Ishikawa (cell line): ENCODE data around the gene CRYBB1.
A peak's percentile ranks its signal among the peaks of the same experiment; 100 is the strongest.

Experiments used
- CEBPB ChIP-seq: IDR thresholded peaks from 2 replicates; pipeline ENCODE4 v1.6.1; 2012
- CREB1 ChIP-seq: IDR thresholded peaks from 2 replicates; pipeline ENCODE4 v1.6.1; 2012; ENCODE audit warnings: low read depth
- EGR1 ChIP-seq: IDR thresholded peaks from 2 replicates; pipeline ENCODE4 v1.6.1; 2012
- EP300 ChIP-seq: IDR thresholded peaks from 2 replicates; pipeline ENCODE4 v1.6.1; 2012; ENCODE audit warnings: borderline replicate concordance
- FOXM1 ChIP-seq: IDR thresholded peaks from 2 replicates; pipeline ENCODE4 v1.6.1; 2012; ENCODE audit warnings: low read depth, borderline replicate concordance
- MAX ChIP-seq: IDR thresholded peaks from 2 replicates; pipeline ENCODE4 v1.6.1; 2012
- NFIC ChIP-seq: IDR thresholded peaks from 2 replicates; pipeline ENCODE4 v1.6.1; 2012
- RAD21 ChIP-seq: IDR thresholded peaks from 2 replicates; pipeline ENCODE4 v1.6.1; 2012; ENCODE audit warnings: low read depth
- REST ChIP-seq: IDR thresholded peaks from 2 replicates; pipeline ENCODE4 v1.6.1; 2012; ENCODE audit warnings: low read depth, mild to moderate bottlenecking
- TAF1 ChIP-seq: IDR thresholded peaks from 2 replicates; pipeline ENCODE4 v1.6.1; 2012; ENCODE audit warnings: low read depth, mild to moderate bottlenecking
- TCF12 ChIP-seq: IDR thresholded peaks from 2 replicates; pipeline ENCODE4 v1.6.1; 2012; ENCODE audit warnings: low read depth
- TEAD4 ChIP-seq: IDR thresholded peaks from 2 replicates; pipeline ENCODE4 v1.6.1; 2012
- USF1 ChIP-seq: IDR thresholded peaks from 2 replicates; pipeline ENCODE4 v1.6.1; 2012
- YY1 ChIP-seq: IDR thresholded peaks from 2 replicates; pipeline ENCODE4 v1.6.1; 2012; ENCODE audit warnings: low read depth
- ZBTB7A ChIP-seq: IDR thresholded peaks from 2 replicates; pipeline ENCODE4 v1.6.1; 2012; ENCODE audit warnings: low read depth

Gene CRYBB1

GRCh38 chr22:26589367-26589844 lies 28.4 kb downstream of the CRYBB1 start:
- no peak; the same call in 1 of the 2 replicates for TF ChIP-seq TCF12
- no peak for TF ChIP-seq CEBPB
- no peak for TF ChIP-seq TEAD4
- no peak for TF ChIP-seq YY1
- peak; percentile 27; the same call in 1 of the 2 replicates for TF ChIP-seq ZBTB7A

DNA sequence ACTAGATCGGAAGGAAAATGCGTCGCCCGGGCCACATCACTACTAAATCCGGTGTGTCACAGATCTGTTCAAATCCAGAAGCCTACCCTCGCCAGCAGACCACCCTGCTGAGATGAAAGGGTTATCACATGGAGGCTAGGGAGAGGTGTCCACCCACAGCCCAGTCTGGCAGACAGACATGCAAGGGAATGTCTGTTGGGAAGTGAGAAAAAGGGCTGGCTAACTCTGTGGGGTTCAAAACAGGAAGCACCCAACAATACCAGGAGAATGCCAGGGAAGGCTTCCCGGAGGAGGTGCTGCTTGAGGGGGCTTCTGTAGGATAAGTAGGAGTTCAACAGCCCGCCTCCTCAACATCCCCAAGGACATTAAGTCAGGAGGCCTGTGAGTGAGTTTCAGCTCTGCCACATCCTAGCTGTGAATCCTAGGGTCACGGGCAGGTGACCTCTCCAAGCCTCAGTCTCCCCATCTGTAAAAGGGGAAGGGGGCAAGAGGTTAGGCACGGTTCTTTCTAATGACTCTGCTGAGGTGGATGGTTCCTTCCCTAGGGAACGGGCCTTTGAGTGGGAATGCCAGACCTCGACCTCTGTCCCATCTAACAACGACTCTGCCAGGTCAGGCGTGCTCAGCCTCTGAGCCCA lies 29.0 kb downstream of the CRYBB1 start:
- TF ChIP-seq EP300 (no peak), FOXM1 (no peak), TEAD4 (no peak), RAD21 (no peak), CREB1 (no peak), REST (no peak), MAX (no peak), EGR1 (no peak), NFIC (no peak), USF1 (no peak), TAF1 (no peak), ZBTB7A (no peak), CEBPB (no peak), TCF12 (no peak), YY1 (no peak)

DNA sequence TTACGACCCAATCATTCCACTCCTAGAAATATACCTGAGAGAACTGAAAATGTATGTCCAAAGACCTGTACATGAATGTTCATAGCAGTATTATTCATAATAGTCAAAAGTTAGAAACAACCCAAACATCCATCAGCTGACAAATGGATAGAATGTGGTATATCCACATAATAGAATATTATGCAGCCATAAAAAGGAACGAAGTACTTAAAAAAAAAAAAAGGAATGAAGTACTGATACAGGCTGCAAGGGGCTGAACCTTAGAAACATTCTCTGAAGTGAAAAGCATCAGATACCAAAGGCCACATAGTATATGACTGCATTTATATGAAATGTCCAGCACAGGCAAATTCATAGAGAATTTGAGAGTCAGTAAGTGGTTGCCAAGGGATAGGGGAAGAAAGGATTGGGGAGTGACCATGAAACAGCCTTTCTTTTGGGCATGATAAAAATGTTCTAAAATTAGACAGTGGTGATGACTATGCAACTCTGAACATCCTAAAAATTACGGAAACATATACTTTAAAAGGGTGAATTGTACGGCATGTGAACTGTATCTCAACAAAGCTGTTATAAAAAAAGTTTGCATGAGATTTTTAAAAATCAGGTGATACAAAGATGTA lies 29.7 kb downstream of the CRYBB1 start:
- TF ChIP-seq TAF1 = no peak
- TF ChIP-seq NFIC = no peak
- TF ChIP-seq USF1 = no peak
- TF ChIP-seq CREB1 = no peak
- no peak for TF ChIP-seq EP300
- no peak for TF ChIP-seq YY1
- no peak for TF ChIP-seq CEBPB
- no peak for TF ChIP-seq EGR1
- TF ChIP-seq TEAD4 = no peak
- no peak for TF ChIP-seq MAX
- no peak for TF ChIP-seq ZBTB7A
- TF ChIP-seq FOXM1 = no peak
- TF ChIP-seq RAD21 = no peak
- no peak for TF ChIP-seq TCF12
- no peak for TF ChIP-seq REST

DNA sequence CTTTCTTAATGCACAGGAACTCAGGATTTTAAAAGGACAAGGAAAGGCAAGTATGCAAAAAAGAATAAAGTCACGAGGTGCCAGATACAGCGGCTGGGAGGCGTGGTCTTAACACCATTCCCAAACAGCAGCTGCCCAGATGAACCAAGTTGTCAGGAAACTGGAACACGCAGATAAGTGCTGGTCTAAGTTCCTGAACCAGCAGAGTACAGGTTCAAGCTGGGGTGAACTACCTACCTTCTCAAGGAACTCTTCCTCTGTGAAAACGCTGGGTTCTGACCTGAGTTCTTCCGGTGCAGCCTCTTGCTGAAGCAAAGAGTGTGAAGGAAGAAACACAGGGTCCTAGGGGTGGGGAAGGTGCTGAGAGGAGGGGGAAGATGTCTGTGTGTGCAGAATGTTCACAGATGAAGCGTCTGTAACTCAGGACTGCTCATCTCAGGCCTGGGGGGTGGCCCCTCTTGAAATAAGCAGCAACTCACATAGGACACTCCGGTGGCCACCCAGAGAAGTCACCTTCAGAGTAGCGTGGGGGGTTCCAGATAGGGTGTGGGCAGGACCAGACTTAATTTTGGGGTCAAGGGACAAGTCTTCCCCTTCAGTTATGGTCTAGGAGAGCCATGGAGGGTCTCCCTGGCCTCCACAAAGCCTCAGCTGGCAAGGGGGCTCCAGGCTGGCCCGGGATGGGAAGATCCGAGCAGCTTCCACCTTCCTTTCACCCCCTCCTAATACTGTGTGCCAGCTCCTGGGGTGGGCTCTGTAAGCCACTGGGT lies 31.1 kb downstream of the CRYBB1 start:
- TF ChIP-seq TCF12 = no peak
- no peak for TF ChIP-seq CEBPB
- TF ChIP-seq CREB1 = no peak
- TF ChIP-seq YY1 = no peak
- no peak for TF ChIP-seq RAD21
- no peak for TF ChIP-seq FOXM1
- TF ChIP-seq REST = no peak
- TF ChIP-seq NFIC = no peak
- TF ChIP-seq EP300 = no peak
- TF ChIP-seq EGR1 = no peak
- no peak for TF ChIP-seq MAX
- no peak for TF ChIP-seq ZBTB7A
